K562 (cell line): Measurements from ENCODE around the gene RALGAPA2. TPM values are rescaled to one million over a fixed set of nuclear protein-coding genes. Genes with fewer than 3 reads are reported as not detected.
A peak's percentile ranks its signal among the peaks of the same experiment; 100 is the strongest.

Source experiments
- ATAC-seq: fragments of 200-7000 bp; cut with Tn5 transposase; 3 replicates; pipeline ENCODE4 v1.9.1; 2020; ENCODE audit warnings: moderate library complexity
- BruUV-seq: library from RNA; stranded (reverse); fragments of 400-500 nt; replicated peaks from 2 replicates; lab custom pipeline; 2021; lab: Mats Ljungman, UMichigan
- CTCF ChIA-PET: fragments of 300-600 bp; formaldehyde crosslinking; extraction: SDS; loops from one replicate; lab custom pipeline; 2021; ENCODE audit warnings: low intra/inter-chr PET ratio; lab: Yijun Ruan, JAX
- POLR2A ChIA-PET: fragments of 300-600, 350-650 bp; sonication (Branson Sonifier 250); formaldehyde crosslinking; extraction: SDS; loops from one replicate; lab custom pipeline; 2021; ENCODE audit warnings: antibody characterized with exemption, inconsistent platforms; lab: Yijun Ruan, JAX
- DNase-seq, 4 experiments: peaks; one replicate each; pipeline versions ENCODE4 v3.0.0 to v3.0.0-alpha.2; 2011 to 2018; ENCODE audit warnings: low spot score in 3 of 4, mixed read lengths in 3 of 4; ENCODE audit errors: extremely low read depth in 1 of 4
- FAIRE-seq: peaks from 2 replicates; lab custom pipeline; 2011; peaks lifted over from hg19 to GRCh38; lab: Jason Lieb, UNC
- H2AFZ ChIP-seq: 2 replicates; pipeline ENCODE4 v1.6.0; 2011; ENCODE audit warnings: low read depth, low read length, control low read depth, inconsistent platforms
- H3K27ac ChIP-seq: fragments of 200-600 bp; 3 replicates; pipeline ENCODE4 v1.8.0; 2011; ENCODE audit warnings: low read depth, mild to moderate bottlenecking, control low read depth, inconsistent platforms, low read length, moderate library complexity, mixed read lengths; ENCODE audit errors: extremely low read depth
- H3K27me3 ChIP-seq, 2 experiments: fragments of 300-600 bp in 1 of 2; 2 replicates in 1 of 2; 3 replicates in 1 of 2; pipeline versions ENCODE4 v1.6.0 to v1.8.0; 2011; ENCODE audit warnings: inconsistent platforms in 2 of 2, low read length in 2 of 2, mild to moderate bottlenecking in 1 of 2, mixed read lengths in 1 of 2, moderate library complexity in 1 of 2; ENCODE audit not compliant: control insufficient read depth in 2 of 2, insufficient read depth in 2 of 2
- H3K36me3 ChIP-seq: fragments of 300-600 bp; 3 replicates; pipeline ENCODE4 v1.8.0; 2011; ENCODE audit warnings: mild to moderate bottlenecking, low read length, inconsistent platforms; ENCODE audit not compliant: control insufficient read depth, insufficient read depth
- H3K4me1 ChIP-seq, 2 experiments: fragments of 200-600 bp in 1 of 2; replicated peaks in 1 of 2; 2 replicates in 1 of 2; 3 replicates in 1 of 2; pipeline versions ENCODE4 v1.5.1 to v1.8.0; 2011; ENCODE audit warnings: inconsistent platforms in 2 of 2, low read length in 2 of 2, mild to moderate bottlenecking in 1 of 2, mixed read lengths in 1 of 2, moderate library complexity in 1 of 2; ENCODE audit not compliant: control insufficient read depth in 2 of 2, insufficient read depth in 2 of 2
- H3K4me2 ChIP-seq: 2 replicates; pipeline ENCODE4 v1.6.1; 2011; ENCODE audit warnings: low read length, control low read depth, inconsistent platforms, mixed read lengths; ENCODE audit not compliant: insufficient read depth
- H3K4me3 ChIP-seq: fragments of 200-600 bp; sonication (generic), shearing (Covaris generic); 2 replicates; pipeline ENCODE4 v1.5.1; 2016; ENCODE audit warnings: control low read depth, inconsistent platforms
- H3K79me2 ChIP-seq: fragments of 200-600 bp; 3 replicates; pipeline ENCODE4 v1.8.0; 2011; ENCODE audit warnings: low read length, inconsistent platforms; ENCODE audit not compliant: control insufficient read depth, insufficient read depth
- H3K9ac ChIP-seq, 2 experiments: 2 replicates each; pipeline versions ENCODE4 v1.6.0 to v1.6.1; 2011; ENCODE audit warnings: low read depth in 2 of 2, low read length in 2 of 2, control low read depth in 1 of 2, inconsistent platforms in 1 of 2, mild to moderate bottlenecking in 1 of 2, mixed read lengths in 1 of 2; ENCODE audit not compliant: insufficient read depth in 1 of 2
- H3K9me1 ChIP-seq: one replicate; pipeline ENCODE4 v1.6.0; 2011; ENCODE audit warnings: inconsistent platforms, mild to moderate bottlenecking, low read length, moderate library complexity; ENCODE audit not compliant: control insufficient read depth, insufficient read depth
- H3K9me3 ChIP-seq: replicated peaks from 2 replicates; pipeline ENCODE4 v1.5.1; 2011; ENCODE audit warnings: low read depth, low read length, inconsistent platforms; ENCODE audit not compliant: control insufficient read depth, insufficient read depth
- H4K20me1 ChIP-seq: replicated peaks from 2 replicates; pipeline ENCODE4 v1.6.1; 2011; ENCODE audit warnings: low read length, inconsistent platforms, mixed read lengths; ENCODE audit not compliant: control insufficient read depth, insufficient read depth
- DNMT1 ChIP-seq: fragments of 450-650 bp; IDR thresholded peaks from 2 replicates; pipeline ENCODE4 v1.6.1; 2016; ENCODE audit warnings: antibody characterized with exemption, mild to moderate bottlenecking
- FOSL1 ChIP-seq: fragments of 200-800 bp; sonication (Bioruptor generic); conservative IDR thresholded peaks from 2 replicates; pipeline ENCODE4 v1.6.1; 2016; ENCODE audit warnings: missing genetic modification characterization, missing compliant biosample characterization
- RBM25 ChIP-seq: fragments of 200-400 bp; formaldehyde crosslinking; IDR thresholded peaks from 2 replicates; pipeline ENCODE4 v1.6.1; 2018; ENCODE audit warnings: low read length, low read depth, moderate library complexity; ENCODE audit not compliant: severe bottlenecking
- RCOR1 ChIP-seq, 2 experiments: IDR thresholded peaks; 2 replicates each; pipeline ENCODE4 v1.6.1; 2012; ENCODE audit warnings: low read depth in 2 of 2, low read length in 2 of 2, borderline replicate concordance in 1 of 2, improper control_type of control experiment in 1 of 2
- ZBTB33 ChIP-seq: sonication (generic); formaldehyde crosslinking; IDR thresholded peaks from 2 replicates; pipeline ENCODE4 v1.8.1; 2023; ENCODE audit warnings: mild to moderate bottlenecking, missing genetic modification reagents
- ZNF239 ChIP-seq: fragments of 250-450 bp; sonication (Bioruptor Pico); IDR thresholded peaks from 2 replicates; pipeline ENCODE4 v1.4.0; 2020; ENCODE audit warnings: mild to moderate bottlenecking
- ZNF561 ChIP-seq: fragments of 450-650 bp; formaldehyde crosslinking; conservative IDR thresholded peaks from 2 replicates; pipeline ENCODE4 v1.4.0; 2020; ENCODE audit warnings: mild to moderate bottlenecking, moderate library complexity
- WGBS: fragments of 100-300 bp; shearing (Covaris generic); methylation state at CpG from one replicate; pipeline ENCODE4 v1.1.6; 2016; ENCODE audit warnings: low coverage, mixed read lengths; ENCODE audit not compliant: insufficient coverage; ENCODE audit errors: missing lambda C conversion rate; 5-methylcytosine and 5-hydroxymethylcytosine counted together
- in situ Hi-C: fragments of 300-500 bp; cut with MboI; formaldehyde crosslinking; loops from 4 replicates; pipeline ENCODE4 v1.15.0; 2018; ENCODE audit warnings: inconsistent platforms, mixed read lengths
- intact Hi-C: fragments of 100-400 bp; cut with micrococcal nuclease; formaldehyde crosslinking; loops from 2 replicates; pipeline ENCODE4 v1.14.2; 2022
- polyA plus RNA-seq, 8 experiments: library from polyadenylated mRNA; depleted of rRNA in 4 of 8; stranded (reverse) in 5 of 8; unstranded in 3 of 8; fragments of >200 nt; fragmentation: Nextera tagmentation in 2 of 8; fragmentation: Illumina TruSeq in 1 of 8; extraction: Ambion mirVana in 2 of 8; extraction: Trizol in 1 of 8; gene quantifications; 2 replicates each; pipeline versions ENCODE4 v1.2.1 to v1.2.3, GENCODE V29; 2011 to 2014; ENCODE audit warnings: inconsistent platforms in 1 of 8, missing spikeins in 1 of 8
- total RNA-seq, 7 experiments: library from RNA; depleted of rRNA in 6 of 7; stranded (reverse); fragments of >200 nt in 6 of 7; fragmentation: Illumina TruSeq in 2 of 7; extraction: Trizol in 2 of 7; gene quantifications; 2 replicates each; pipeline versions ENCODE4 v1.2.1 to v1.2.3, GENCODE V29; 2011 to 2021; ENCODE audit warnings: low replicate concordance in 1 of 7

Gene RALGAPA2
- total and polyA plus RNA-seq, 9 of the 15 experiments (the other 6 are each of a cell fraction or from before 2014, with no cell fraction given) = 0.35 to 2.7 (median 1.4) TPM

GRCh38 chr20:20398123-20398522 is 314.3 kb downstream of the RALGAPA2 start (continued):
- TF ChIP-seq FOSL1 (tag) (no peak), RCOR1 (IDR thresholded peaks at IDR 0.05; ENCODE audit: borderline replicate concordance in 1 of 2, low read depth in 2 of 2, low read length in 2 of 2) (no peak)
- TF ChIP-seq, all 486 proteins: peak for 0

- CTCF ChIA-PET = no interaction called here
- H3K9me1 ChIP-seq = no peaks in the 10 kb centered on the region
- no peak for FAIRE-seq
Measured at GRCh38 chr20:20396794-20397193, 315.6 kb downstream of the RALGAPA2 start.

More at GRCh38 chr20:20396794-20397193, 315.6 kb downstream of the RALGAPA2 start:
- Histone ChIP-seq H3K27ac (no peak overlapping the region), H3K9ac (no peak overlapping the region), H4K20me1 (no peaks in the 10 kb centered on the region), H3K9me3 (no peaks in the 10 kb centered on the region), H3K27me3 (peaks cover 0 to 24% of the 10 kb centered on the region in 2 experiments; a peak in 3 of 5 replicates), H3K36me3 (no peaks in the 10 kb centered on the region), H3K4me2 (no peak overlapping the region), H3K4me3 (no peak overlapping the region), H2AFZ (no peak overlapping the region), H3K4me1 (peaks cover 0 to 10% of the 10 kb centered on the region in 2 experiments; a peak in 4 of 5 replicates), H3K79me2 (no peaks in the 10 kb centered on the region)
- TF ChIP-seq RBM25 (peak; percentile 85), ZNF239 (CRISPR knock-in tag) (peak; percentile 96), DNMT1 (0 out of 2 replicates have a peak, but pooled peaks have one; percentile 45), ZNF561 (CRISPR knock-in tag) (no peak), ZBTB33 (no peak)
- DNase-seq (no peak), ATAC-seq (no peak)
- intact Hi-C loops (no loop called here), in situ Hi-C loops (no loop called here)
- POLR2A ChIA-PET = no interaction called here
- no TSS peak for BruUV-seq
- 14% methylated on average over 3 of the region's 3 CpGs for WGBS
